AG04450 (cell line): ENCODE results near the gene HMGCR. TPM values are rescaled to one million over a fixed set of nuclear protein-coding genes. Genes with fewer than 3 reads are reported as not detected.

Source experiments
- CTCF ChIA-PET: fragments of 300-600, 350-600 bp; formaldehyde crosslinking; extraction: SDS; loops from one replicate; lab custom pipeline; 2022; ENCODE audit warnings: antibody characterized with exemption, inconsistent platforms; lab: Charles Lee
- POLR2A ChIA-PET: fragments of 350-600 bp; formaldehyde crosslinking; extraction: SDS; loops from one replicate; lab custom pipeline; 2021; ENCODE audit warnings: antibody characterized with exemption, inconsistent platforms; lab: Yijun Ruan, JAX
- DNase-seq: peaks from one replicate; pipeline ENCODE4 v3.0.0-alpha.2; 2011; ENCODE audit warnings: low read depth, low spot score
- H3K27ac ChIP-seq: one replicate; pipeline ENCODE4 v1.5.1; 2012; ENCODE audit warnings: low read depth, low read length, control low read depth
- H3K27me3 ChIP-seq: one replicate; pipeline ENCODE4 v1.6.0; 2012; ENCODE audit warnings: low read length; ENCODE audit not compliant: control insufficient read depth, insufficient read depth
- H3K4me3 ChIP-seq: 2 replicates; pipeline ENCODE4 v1.5.1; 2011; ENCODE audit warnings: mild to moderate bottlenecking, low read depth, low read length, control low read depth
- H3K9me3 ChIP-seq: 2 replicates; pipeline ENCODE4 v1.5.1; 2012; ENCODE audit warnings: low read length; ENCODE audit not compliant: control insufficient read depth, insufficient read depth
- CTCF ChIP-seq: IDR thresholded peaks from 2 replicates; pipeline ENCODE4 v1.5.1; 2011; ENCODE audit warnings: low read depth, low read length, control low read depth, inconsistent platforms
- polyA plus RNA-seq: library from polyadenylated mRNA; depleted of rRNA; stranded (reverse); fragments of >200 nt; gene quantifications from 2 replicates; pipeline ENCODE4 v1.2.3, GENCODE V29; 2011

Gene HMGCR
- polyA plus RNA-seq, 1 experiment: 27.7 TPM

- ChIA-PET POLR2A (no interaction called here), CTCF (no interaction called here)
- Histone ChIP-seq H3K27me3 (no peaks in the 10 kb centered on the region), H3K4me3 (no peak overlapping the region), H3K9me3 (no peaks in the 10 kb centered on the region), H3K27ac (no peak overlapping the region)
- no peak for TF ChIP-seq CTCF
- no peak for DNase-seq
Observed at GRCh38 chr5:75366787-75367186, 29.8 kb downstream of the HMGCR start.

GRCh38 chr5:75367401-75367800 lies 30.4 kb downstream of the HMGCR start:
- Histone ChIP-seq H3K27me3 (no peaks in the 10 kb centered on the region), H3K27ac (no peak overlapping the region), H3K4me3 (no peak overlapping the region), H3K9me3 (no peaks in the 10 kb centered on the region)
- no peak for TF ChIP-seq CTCF
- CTCF ChIA-PET: no interaction called here
- DNase-seq: no peak
- POLR2A ChIA-PET: no interaction called here

GRCh38 chr5:75368391-75368790 lies 31.4 kb downstream of the HMGCR start:
- no peak overlapping the region for H3K27ac ChIP-seq
- ChIA-PET CTCF (no interaction called here), POLR2A (no interaction called here)
- peak; percentile 16 for DNase-seq
- H3K27me3 ChIP-seq: no peaks in the 10 kb centered on the region
- no peaks in the 10 kb centered on the region for H3K9me3 ChIP-seq
- TF ChIP-seq CTCF: no peak
- H3K4me3 ChIP-seq: no peak overlapping the region

DNA sequence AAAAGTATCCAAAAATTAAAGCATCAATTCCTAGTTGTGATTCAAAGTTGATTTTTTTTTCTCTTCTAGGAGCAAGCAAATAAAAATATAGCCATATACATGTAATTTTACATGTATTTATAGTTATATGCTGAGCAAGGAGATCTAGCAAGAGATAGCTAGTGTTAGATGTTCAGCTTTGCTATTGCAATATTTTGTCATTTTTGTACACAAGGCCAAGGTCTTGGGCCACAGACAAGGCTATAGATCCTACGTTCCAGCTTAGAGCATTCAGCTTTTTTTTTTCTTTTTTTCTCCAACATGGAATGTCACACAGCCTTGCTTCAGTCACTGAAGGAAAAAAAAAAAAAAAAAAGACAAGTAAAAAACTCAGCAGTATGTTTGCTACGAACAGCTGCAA lies 36.8 kb downstream of the HMGCR start:
- POLR2A ChIA-PET: interaction anchor here (0.6 kb wide), 1 partner anchor 38 kb away, joined by 5 read pairs; no protein-coding TSS in a partner anchor
- CTCF ChIA-PET: interaction anchor here (0.6 to 0.7 kb wide), 2 partner anchors 213 to 319 kb away, joined by 4 to 6 read pairs; no protein-coding TSS in a partner anchor

GRCh38 chr5:75374394-75374814 lies 37.4 kb downstream of the HMGCR start:
- ChIA-PET CTCF (interaction anchor here (0.7 to 1.8 kb wide), 2 partner anchors 306 to 319 kb away, joined by 5 to 6 read pairs; no protein-coding TSS in a partner anchor), POLR2A (interaction anchor here (0.6 kb wide), 1 partner anchor 37 kb away, joined by 5 read pairs; no protein-coding TSS in a partner anchor)
- DNase-seq: no peak
- Histone ChIP-seq H3K27ac (no peak overlapping the region), H3K4me3 (no peak overlapping the region), H3K9me3 (no peaks in the 10 kb centered on the region), H3K27me3 (no peaks in the 10 kb centered on the region)
- TF ChIP-seq CTCF: no peak

More for the DNA sequence above, 36.8 kb downstream of the HMGCR start:
- Histone ChIP-seq H3K27me3 (no peaks in the 10 kb centered on the region), H3K4me3 (no peak overlapping the region), H3K9me3 (no peaks in the 10 kb centered on the region), H3K27ac (no peak overlapping the region)
- no peak for DNase-seq
- TF ChIP-seq CTCF: no peak
